HepG2 (cell line): Measurements from ENCODE around the gene LST1. TPM values are rescaled to one million over a fixed set of nuclear protein-coding genes. Genes with fewer than 3 reads are reported as not detected.

ENCODE experiments used
- AGO2 ChIP-seq: fragments of 200-400 bp; formaldehyde crosslinking; optimal IDR thresholded peaks from 2 replicates; pipeline ENCODE3; 2017; ENCODE audit warnings: mild to moderate bottlenecking, low read depth, low read length, moderate library complexity
- AKNA ChIP-seq: sonication (generic); formaldehyde crosslinking; IDR thresholded peaks from 2 replicates; pipeline ENCODE4 v1.4.0; 2020; ENCODE audit warnings: missing genetic modification reagents, borderline replicate concordance
- ATAD3A ChIP-seq: sonication (generic); formaldehyde crosslinking; IDR thresholded peaks from 2 replicates; pipeline ENCODE4 v1.4.0; 2020; ENCODE audit warnings: missing genetic modification reagents
- ATF7-NPFF ChIP-seq: sonication (generic); formaldehyde crosslinking; IDR thresholded peaks from 2 replicates; pipeline ENCODE4 v1.8.1; 2023; ENCODE audit warnings: mild to moderate bottlenecking, low read depth, missing genetic modification reagents, moderate library complexity
- CBX1 ChIP-seq: IDR thresholded peaks from one replicate; pipeline ENCODE4 v1.6.1; 2016; ENCODE audit warnings: antibody characterized with exemption, low read depth
- FOXA1 ChIP-seq, 2 experiments: fragments of 450-650 bp in 1 of 2; sonication (generic) in 1 of 2; formaldehyde crosslinking in 1 of 2; IDR thresholded peaks; 2 replicates each; pipeline versions ENCODE4 v1.4.0 to v1.6.1; 2016 to 2020; ENCODE audit warnings: missing genetic modification reagents in 1 of 2
- FOXP4 ChIP-seq: sonication (generic); formaldehyde crosslinking; IDR thresholded peaks from 2 replicates; pipeline ENCODE4 v1.4.0; 2020; ENCODE audit warnings: missing genetic modification reagents
- MTERF4 ChIP-seq: sonication (generic); formaldehyde crosslinking; IDR thresholded peaks from 2 replicates; pipeline ENCODE4 v1.8.0; 2023; ENCODE audit warnings: mild to moderate bottlenecking, missing genetic modification reagents
- MYPOP ChIP-seq: sonication (generic); formaldehyde crosslinking; IDR thresholded peaks from 2 replicates; pipeline ENCODE4 v1.8.1; 2023; ENCODE audit warnings: mild to moderate bottlenecking, moderate library complexity, missing genetic modification reagents
- POLR2AphosphoS5 ChIP-seq: IDR thresholded peaks from 2 replicates; pipeline ENCODE4 v1.6.1; 2012; ENCODE audit warnings: low read depth, low read length
- SP4 ChIP-seq: sonication (generic); formaldehyde crosslinking; IDR thresholded peaks from 2 replicates; pipeline ENCODE4 v1.8.1; 2023; ENCODE audit warnings: mild to moderate bottlenecking, missing genetic modification reagents
- THAP8 ChIP-seq: sonication (generic); formaldehyde crosslinking; IDR thresholded peaks from 2 replicates; pipeline ENCODE4 v1.5.1; 2020; ENCODE audit warnings: missing genetic modification reagents, mild to moderate bottlenecking, borderline replicate concordance
- THRA ChIP-seq: sonication (generic); formaldehyde crosslinking; IDR thresholded peaks from 2 replicates; pipeline ENCODE4 v1.4.0; 2020; ENCODE audit warnings: missing genetic modification reagents, borderline replicate concordance
- ZFYVE20 ChIP-seq: sonication (generic); formaldehyde crosslinking; IDR thresholded peaks from 2 replicates; pipeline ENCODE4 v1.8.0; 2023; ENCODE audit warnings: low read depth, mild to moderate bottlenecking, moderate library complexity, missing genetic modification reagents, borderline replicate concordance
- ZNF768 ChIP-seq: sonication (generic); formaldehyde crosslinking; IDR thresholded peaks from 2 replicates; pipeline ENCODE4 v1.4.0; 2020; ENCODE audit warnings: missing genetic modification reagents
- ZNF772 ChIP-seq: sonication (generic); formaldehyde crosslinking; IDR thresholded peaks from 2 replicates; pipeline ENCODE4 v1.5.0; 2020; ENCODE audit warnings: mild to moderate bottlenecking, missing genetic modification reagents
- polyA plus RNA-seq, 8 experiments: library from polyadenylated mRNA; depleted of rRNA in 3 of 8; stranded (reverse) in 7 of 8; unstranded in 1 of 8; fragments of >200 nt; fragmentation: Illumina TruSeq in 4 of 8; extraction: Trizol in 4 of 8; gene quantifications; 2 replicates each; pipeline versions ENCODE4 v1.2.1 to v1.2.3, GENCODE V29; 2011 to 2016; ENCODE audit warnings: low read depth in 4 of 8, missing spikeins in 1 of 8, mixed read lengths in 1 of 8; ENCODE audit not compliant: insufficient read depth in 1 of 8
- total RNA-seq, 5 experiments: library from RNA; depleted of rRNA; stranded (reverse); fragments of >200 nt; fragmentation: Illumina TruSeq; extraction: Trizol; gene quantifications; 2 replicates each; pipeline ENCODE4 v1.2.3, GENCODE V29; 2016; ENCODE audit warnings: low read depth in 1 of 5

The LST1 gene
- total and polyA plus RNA-seq, 2 of the 13 experiments (the other 11 are each of a cell fraction or from before 2014, with no cell fraction given), result not detected

- peak; percentile 25 for TF ChIP-seq CBX1
- TF ChIP-seq FOXA1 (IDR thresholded peaks at IDR 0.05), result 0 out of 2 replicates have a peak, but pooled peaks have one; percentile 32
- TF ChIP-seq FOXA1 (CRISPR knock-in tag; IDR thresholded peaks at IDR 0.05), result 0 out of 2 replicates have a peak, but pooled peaks have one; percentile 27
- no peak for TF ChIP-seq MYPOP (CRISPR knock-in tag)
- TF ChIP-seq THRA, result peak; percentile 32
- no peak for TF ChIP-seq MTERF4 (CRISPR knock-in tag)
- TF ChIP-seq AKNA (CRISPR knock-in tag), result no peak
- no peak for TF ChIP-seq ZFYVE20 (CRISPR knock-in tag)
- peak; percentile 89 for TF ChIP-seq POLR2AphosphoS5
- no peak for TF ChIP-seq ZNF768 (CRISPR knock-in tag)
- no peak; the same call in none of the 2 replicates for TF ChIP-seq FOXP4 (CRISPR knock-in tag)
- TF ChIP-seq ATF7-NPFF (CRISPR knock-in tag), result no peak
- TF ChIP-seq ZNF772 (CRISPR knock-in tag), result peak; percentile 63; the same call in 1 of the 2 replicates
- peak; percentile 96 for TF ChIP-seq SP4 (CRISPR knock-in tag)
- no peak for TF ChIP-seq ATAD3A (CRISPR knock-in tag)
- TF ChIP-seq THAP8 (CRISPR knock-in tag), result no peak
- TF ChIP-seq AGO2, result no peak
Observed at GRCh38 chr6:31546958-31547726, 38.9 kb upstream of the LST1 start, which contains the start of gene NFKBIL1 (continued).
